ENCODE results near the gene B3GNT9.
A peak's percentile ranks its signal among the peaks of the same experiment; 100 is the strongest.

The B3GNT9 gene

DNA sequence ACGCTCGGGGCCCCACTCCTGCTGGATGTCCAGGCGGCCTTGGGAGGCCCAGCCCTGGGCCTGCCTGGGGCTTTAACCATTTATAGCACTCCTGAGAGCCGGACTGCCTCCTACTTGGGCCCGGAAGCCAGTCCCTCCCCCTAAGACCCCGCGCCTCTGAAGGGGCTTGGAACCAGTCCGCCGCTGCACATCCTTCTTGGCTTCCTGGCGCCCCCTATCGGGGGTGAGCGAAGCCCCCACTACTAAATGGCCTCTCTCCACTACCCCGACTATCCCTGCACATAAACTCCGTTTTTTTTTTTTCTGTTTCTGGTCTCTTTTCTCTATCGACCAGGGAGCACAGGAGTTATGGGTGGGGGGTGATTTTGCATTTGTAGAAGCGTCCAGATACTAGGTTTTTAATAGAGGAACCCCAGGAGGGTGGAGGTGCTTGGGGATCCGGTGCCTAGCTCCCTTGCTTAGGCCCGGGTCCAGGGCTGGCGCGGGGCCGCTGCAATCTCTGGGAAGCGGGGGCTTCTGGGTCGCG is 18.9 kb upstream of the B3GNT9 start:
- Mint-ChIP-seq H3K27me3 (peaks cover 100% of the 10 kb centered on the region), H3K27ac (no peak overlapping the region), H3K4me1 (peaks cover 70% of the 10 kb centered on the region), H3K36me3 (peaks cover 41% of the 10 kb centered on the region), H3K9me3 (no peaks in the 10 kb centered on the region), H3K4me3 (peak overlapping the region; percentile 68)
- CTCF ChIA-PET = interaction anchor here (0.6 to 4.9 kb wide), 11 partner anchors 9 to 311 kb away, joined by 3 to 23 read pairs (median 3); partner anchors contain the start of genes ATP6V0D1, FBXL8 and TRADD
- peak; percentile 64 for DNase-seq

DNA sequence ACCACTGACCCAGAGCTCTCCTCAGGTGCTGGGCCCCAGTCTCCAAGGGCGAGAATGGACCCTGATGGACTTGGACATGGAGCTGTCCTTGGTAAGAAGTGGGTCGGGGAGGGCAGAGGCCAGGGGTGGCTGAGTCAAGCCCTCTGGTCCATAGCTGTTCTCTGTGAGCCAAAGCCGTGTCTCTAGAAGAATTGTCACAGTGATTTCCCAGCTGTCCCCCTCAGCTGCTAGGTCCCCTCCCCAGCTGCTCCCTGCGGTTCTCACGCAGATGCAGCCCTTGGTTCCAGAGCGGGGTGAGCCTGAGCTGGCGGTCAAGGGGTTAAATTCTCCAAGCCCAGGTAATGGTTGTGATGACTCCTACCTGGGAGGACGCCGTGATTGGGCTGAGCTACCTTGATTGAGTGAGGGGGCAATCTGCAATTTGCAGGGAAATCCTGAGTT is 18.2 kb upstream of the B3GNT9 start:
- H3K4me1 Mint-ChIP-seq = peaks cover 72% of the 10 kb centered on the region
- DNase-seq = no peak
- no peak overlapping the region for H3K4me3 Mint-ChIP-seq
- CTCF ChIA-PET = interaction anchor here (1.0 to 4.9 kb wide), 6 partner anchors 9 to 151 kb away, joined by 3 to 23 read pairs (median 16); partner anchors contain the start of genes FBXL8 and TRADD
- H3K9me3 Mint-ChIP-seq = no peaks in the 10 kb centered on the region
- H3K27ac Mint-ChIP-seq = no peak overlapping the region
- peaks cover 44% of the 10 kb centered on the region for H3K36me3 Mint-ChIP-seq
- peaks cover 100% of the 10 kb centered on the region for H3K27me3 Mint-ChIP-seq

DNA sequence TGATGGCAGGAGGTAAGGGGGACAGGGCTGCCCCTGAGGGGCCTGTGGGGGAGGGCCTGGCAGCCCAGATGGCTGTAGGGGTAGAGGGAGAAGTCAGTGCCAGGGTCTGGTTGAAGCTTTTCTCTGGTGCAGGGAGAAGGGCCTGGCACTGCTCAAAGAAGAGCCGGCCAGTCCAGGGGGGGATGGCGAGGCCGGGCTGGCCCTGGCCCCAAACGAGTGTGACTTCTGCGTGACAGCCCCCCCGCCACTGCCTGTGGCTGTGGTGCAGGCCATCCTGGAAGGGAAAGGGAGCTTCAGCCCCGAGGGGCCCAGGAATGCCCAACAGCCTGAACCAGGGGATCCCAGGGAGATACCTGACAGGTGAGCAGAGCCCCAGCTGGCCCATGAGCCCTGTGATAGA is 16.8 kb upstream of the B3GNT9 start:
- Mint-ChIP-seq H3K27ac (no peak overlapping the region), H3K9me3 (no peaks in the 10 kb centered on the region), H3K36me3 (peaks cover 42% of the 10 kb centered on the region), H3K27me3 (peaks cover 100% of the 10 kb centered on the region), H3K4me1 (peaks cover 66% of the 10 kb centered on the region), H3K4me3 (no peak overlapping the region)
- no peak for DNase-seq
- CTCF ChIA-PET = interaction anchor here (1.0 to 4.1 kb wide), 2 partner anchors 10 kb away, joined by 3 to 16 read pairs; no protein-coding TSS in a partner anchor

DNA sequence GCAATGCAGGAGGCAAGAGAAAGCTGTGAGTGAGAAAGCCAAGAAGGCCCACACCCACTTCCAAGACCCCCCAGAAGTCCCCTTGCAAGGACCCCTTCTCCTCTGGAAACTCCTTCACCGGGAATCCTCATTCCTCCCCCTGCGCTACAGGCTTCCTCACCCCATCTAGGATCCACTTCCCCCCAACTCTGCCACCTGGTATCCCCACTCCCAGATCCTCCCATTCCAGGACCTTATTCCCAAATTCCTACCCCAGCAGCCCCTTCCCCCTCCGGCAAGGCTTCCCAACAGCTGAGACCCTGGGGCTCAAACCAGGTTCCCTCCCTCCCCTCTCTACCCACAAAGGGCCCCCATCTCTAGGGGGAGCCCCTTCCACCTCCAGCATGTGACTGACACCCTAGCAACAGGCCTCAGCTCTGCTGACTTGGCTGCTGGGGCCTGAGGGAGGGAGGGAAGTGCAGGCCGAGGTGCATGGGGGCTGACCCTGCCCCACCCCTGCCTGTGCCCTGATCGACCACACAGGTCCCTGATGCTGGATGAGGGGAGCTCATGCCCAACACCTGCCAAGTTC is 15.9 kb upstream of the B3GNT9 start:
- no peak overlapping the region for H3K27ac Mint-ChIP-seq

DNA sequence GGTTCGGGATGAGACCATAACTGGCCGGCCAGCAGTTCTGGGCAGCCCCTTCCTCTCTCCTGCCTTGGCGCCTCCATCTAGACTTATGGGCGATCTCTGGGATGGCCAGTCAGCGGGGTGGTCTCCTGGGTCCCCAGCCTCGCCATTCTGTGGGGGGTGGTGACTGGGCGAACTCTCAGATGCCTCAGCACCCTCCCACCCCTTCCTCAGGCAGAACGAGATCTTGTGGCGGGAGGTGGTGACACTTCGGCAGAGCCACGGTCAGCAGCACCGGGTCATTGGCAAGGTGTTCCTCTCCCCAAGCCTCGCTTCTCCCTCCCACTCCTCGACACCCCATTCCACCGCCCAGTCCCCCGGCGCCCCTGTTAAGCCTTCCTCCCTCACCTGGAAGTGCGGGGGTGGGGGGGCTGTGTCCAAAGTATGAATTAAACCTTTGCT is 15.3 kb upstream of the B3GNT9 start:
- H3K27me3 Mint-ChIP-seq = peaks cover 97% of the 10 kb centered on the region
- no peaks in the 10 kb centered on the region for H3K9me3 Mint-ChIP-seq
- CTCF ChIA-PET = no interaction called here
- no peak overlapping the region for H3K27ac Mint-ChIP-seq
- H3K4me3 Mint-ChIP-seq = peak overlapping the region; percentile 67
- H3K36me3 Mint-ChIP-seq = peaks cover 41% of the 10 kb centered on the region
- no peak for DNase-seq
- H3K4me1 Mint-ChIP-seq = peaks cover 68% of the 10 kb centered on the region

More for the DNA sequence above, 15.9 kb upstream of the B3GNT9 start:
- H3K4me1 Mint-ChIP-seq = peaks cover 70% of the 10 kb centered on the region
- peaks cover 47% of the 10 kb centered on the region for H3K36me3 Mint-ChIP-seq
- CTCF ChIA-PET = no interaction called here
- DNase-seq = no peak
- H3K4me3 Mint-ChIP-seq = peak overlapping the region; percentile 67
- peaks cover 99% of the 10 kb centered on the region for H3K27me3 Mint-ChIP-seq
- no peaks in the 10 kb centered on the region for H3K9me3 Mint-ChIP-seq

DNA sequence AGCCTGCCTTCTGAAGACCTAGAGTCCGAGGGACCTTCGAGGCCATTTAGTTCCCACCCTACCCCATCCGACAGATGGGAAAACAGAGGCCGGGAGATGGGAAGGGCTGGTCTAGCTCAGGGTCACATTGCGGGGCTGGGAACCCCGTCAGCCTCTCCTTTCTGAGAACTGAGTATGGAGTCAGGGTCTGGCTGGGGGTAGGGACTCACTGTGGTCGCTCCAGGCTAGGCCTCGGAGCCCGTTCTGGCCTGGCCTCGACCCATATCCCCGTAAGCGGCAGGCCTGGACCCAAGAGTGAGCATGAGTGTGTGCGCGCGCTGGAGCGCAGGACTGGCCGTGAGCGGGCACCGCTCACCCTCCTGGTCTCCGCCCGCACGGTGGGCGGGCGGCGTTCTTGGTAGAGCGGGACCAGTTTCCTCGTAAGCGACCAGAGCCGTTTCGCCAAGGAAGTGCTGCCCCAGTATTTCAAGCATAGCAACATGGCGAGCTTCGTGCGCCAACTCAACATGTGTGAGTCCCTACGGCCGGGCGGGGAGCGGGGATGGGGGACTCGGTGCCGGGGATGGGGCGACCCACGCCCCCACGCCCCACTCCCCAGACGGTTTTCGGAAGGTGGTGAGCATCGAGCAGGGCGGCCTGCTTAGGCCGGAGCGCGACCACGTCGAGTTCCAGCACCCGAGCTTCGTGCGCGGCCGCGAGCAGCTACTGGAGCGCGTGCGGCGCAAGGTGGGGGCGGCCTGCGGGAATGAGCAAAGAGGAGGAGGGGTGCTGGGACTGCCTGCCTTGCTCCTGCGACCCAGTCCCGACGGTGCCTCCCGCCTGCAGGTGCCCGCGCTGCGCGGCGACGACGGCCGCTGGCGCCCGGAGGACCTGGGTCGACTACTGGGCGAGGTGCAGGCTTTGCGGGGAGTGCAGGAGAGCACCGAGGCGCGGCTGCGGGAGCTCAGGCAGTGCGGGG is 14.6 kb upstream of the B3GNT9 start:
- Mint-ChIP-seq H3K4me3 (peak overlapping the region; percentile 67), H3K27me3 (peaks cover 96% of the 10 kb centered on the region), H3K4me1 (peaks cover 64% of the 10 kb centered on the region), H3K9me3 (no peaks in the 10 kb centered on the region), H3K36me3 (peaks cover 44% of the 10 kb centered on the region), H3K27ac (peak overlapping the region; percentile 77)
- CTCF ChIA-PET = interaction anchor here (1.4 kb wide), 1 partner anchor 10 kb away, joined by 4 read pairs; no protein-coding TSS in a partner anchor
- DNase-seq = no peak

DNA sequence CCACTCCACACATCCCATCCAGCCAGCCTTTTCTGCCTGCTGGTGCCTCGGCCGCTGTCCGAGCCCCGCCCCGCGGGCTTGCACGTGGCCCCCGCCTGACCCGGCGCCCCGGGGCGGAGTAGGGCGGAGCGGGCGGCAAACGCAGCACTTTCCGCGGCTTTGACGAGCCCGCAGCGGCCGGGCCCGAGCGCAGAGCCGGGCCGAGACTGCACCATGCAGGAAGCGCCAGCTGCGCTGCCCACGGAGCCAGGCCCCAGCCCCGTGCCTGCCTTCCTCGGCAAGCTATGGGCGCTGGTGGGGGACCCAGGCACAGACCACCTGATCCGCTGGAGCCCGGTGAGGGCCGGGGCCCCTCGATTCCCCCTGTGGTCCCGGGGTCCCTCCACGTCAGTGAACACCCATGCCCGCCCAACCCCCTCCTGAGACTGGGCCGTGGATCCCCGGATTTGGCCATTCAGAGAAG is 13.8 kb upstream of the B3GNT9 start, which contains the start of gene HSF4:
HSF4 (plus strand) TSS at position 147 of the 463 bp plus-strand sequence; CDS start at position 214, 67 bp downstream.
- H3K27me3 Mint-ChIP-seq = peaks cover 88% of the 10 kb centered on the region
- CTCF ChIA-PET = interaction anchor here (1.4 kb wide), 1 partner anchor 9 kb away, joined by 4 read pairs; no protein-coding TSS in a partner anchor
- H3K27ac Mint-ChIP-seq = peak within 1 kb of the TSS; percentile 80
- peak; percentile 56 for DNase-seq
- H3K36me3 Mint-ChIP-seq = peaks cover 42% of the 10 kb centered on the region
- H3K4me3 Mint-ChIP-seq = peak within 1 kb of the TSS; percentile 94
- H3K4me1 Mint-ChIP-seq = peaks cover 58% of the 10 kb centered on the region
- no peaks in the 10 kb centered on the region for H3K9me3 Mint-ChIP-seq

DNA sequence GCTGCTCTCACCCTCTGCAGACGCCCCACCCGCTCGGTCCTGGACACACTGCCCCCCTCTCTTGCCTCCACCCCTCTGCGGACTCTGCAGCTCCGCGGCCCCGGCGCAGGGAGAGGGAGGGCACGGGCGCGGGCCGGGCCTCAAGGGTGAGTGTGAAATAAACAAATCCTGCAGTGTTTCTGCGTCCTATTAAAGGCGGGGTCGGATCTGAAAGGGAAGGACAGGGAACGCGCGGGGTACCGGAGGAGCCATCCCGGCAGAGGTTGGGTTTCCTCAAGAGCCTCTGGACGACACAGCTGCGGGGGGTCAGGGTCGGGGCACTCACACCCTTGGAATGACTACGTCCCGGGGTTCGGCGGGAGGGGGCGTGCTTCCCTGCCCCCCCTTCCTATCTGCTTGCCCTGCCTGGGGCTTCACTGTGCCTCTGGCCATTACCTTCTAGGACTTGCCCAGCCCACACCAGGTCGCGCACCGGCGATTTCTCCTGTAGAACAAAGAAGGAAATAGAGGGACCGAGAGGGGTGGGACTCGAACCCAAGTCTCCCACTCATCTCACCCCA is 13.3 kb upstream of the B3GNT9 start:
- CTCF ChIA-PET = interaction anchor here (1.1 to 2.6 kb wide), 7 partner anchors 9 to 147 kb away, joined by 3 to 14 read pairs (median 4); no protein-coding TSS in a partner anchor
- Mint-ChIP-seq H3K27me3 (peaks cover 82% of the 10 kb centered on the region), H3K4me1 (peaks cover 54% of the 10 kb centered on the region), H3K9me3 (no peaks in the 10 kb centered on the region), H3K4me3 (peak overlapping the region; percentile 94), H3K27ac (peak overlapping the region; percentile 67), H3K36me3 (peaks cover 41% of the 10 kb centered on the region)
- no peak for DNase-seq

DNA sequence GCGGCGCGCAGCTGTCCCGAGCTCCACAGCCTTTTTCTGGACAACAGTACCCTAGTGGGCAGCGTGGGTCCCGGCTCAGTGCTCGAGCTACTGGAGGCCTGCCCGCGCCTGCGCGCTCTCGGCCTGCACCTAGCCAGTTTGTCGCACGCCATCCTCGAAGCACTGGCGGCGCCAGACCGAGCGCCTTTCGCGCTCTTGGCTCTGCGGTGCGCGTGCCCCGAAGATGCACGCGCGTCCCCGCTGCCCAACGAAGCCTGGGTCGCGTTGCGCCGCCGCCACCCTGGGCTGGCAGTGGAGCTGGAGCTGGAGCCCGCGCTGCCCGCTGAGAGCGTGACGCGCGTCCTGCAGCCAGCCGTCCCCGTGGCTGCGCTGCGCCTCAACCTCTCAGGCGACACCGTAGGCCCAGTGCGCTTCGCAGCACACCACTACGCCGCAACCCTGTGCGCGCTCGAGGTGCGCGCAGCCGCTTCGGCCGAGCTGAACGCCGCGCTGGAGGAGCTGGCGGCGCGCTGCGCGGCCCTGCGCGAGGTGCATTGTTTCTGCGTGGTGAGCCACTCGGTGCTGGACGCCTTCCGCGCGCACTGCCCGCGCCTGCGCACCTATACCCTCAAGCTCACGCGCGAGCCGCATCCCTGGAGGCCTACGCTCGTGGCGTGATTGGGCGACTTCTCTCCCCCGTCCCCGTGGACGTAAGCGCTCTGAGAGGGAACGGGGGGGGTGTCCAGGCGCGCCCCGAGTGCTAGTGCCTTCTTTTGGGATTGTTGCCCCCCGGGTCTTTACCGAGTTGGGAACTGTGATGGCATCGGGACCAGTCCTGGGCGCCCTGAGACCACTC is 12.6 kb upstream of the B3GNT9 start:
- H3K4me1 Mint-ChIP-seq = peaks cover 54% of the 10 kb centered on the region
- peak overlapping the region; percentile 80 for H3K27ac Mint-ChIP-seq
- peak overlapping the region; percentile 94 for H3K4me3 Mint-ChIP-seq
- CTCF ChIA-PET = interaction anchor here (1.1 to 2.6 kb wide), 7 partner anchors 8 to 146 kb away, joined by 3 to 14 read pairs (median 5); no protein-coding TSS in a partner anchor
- H3K9me3 Mint-ChIP-seq = no peaks in the 10 kb centered on the region
- H3K27me3 Mint-ChIP-seq = peaks cover 75% of the 10 kb centered on the region
- peaks cover 42% of the 10 kb centered on the region for H3K36me3 Mint-ChIP-seq
- DNase-seq = peak; percentile 79

DNA sequence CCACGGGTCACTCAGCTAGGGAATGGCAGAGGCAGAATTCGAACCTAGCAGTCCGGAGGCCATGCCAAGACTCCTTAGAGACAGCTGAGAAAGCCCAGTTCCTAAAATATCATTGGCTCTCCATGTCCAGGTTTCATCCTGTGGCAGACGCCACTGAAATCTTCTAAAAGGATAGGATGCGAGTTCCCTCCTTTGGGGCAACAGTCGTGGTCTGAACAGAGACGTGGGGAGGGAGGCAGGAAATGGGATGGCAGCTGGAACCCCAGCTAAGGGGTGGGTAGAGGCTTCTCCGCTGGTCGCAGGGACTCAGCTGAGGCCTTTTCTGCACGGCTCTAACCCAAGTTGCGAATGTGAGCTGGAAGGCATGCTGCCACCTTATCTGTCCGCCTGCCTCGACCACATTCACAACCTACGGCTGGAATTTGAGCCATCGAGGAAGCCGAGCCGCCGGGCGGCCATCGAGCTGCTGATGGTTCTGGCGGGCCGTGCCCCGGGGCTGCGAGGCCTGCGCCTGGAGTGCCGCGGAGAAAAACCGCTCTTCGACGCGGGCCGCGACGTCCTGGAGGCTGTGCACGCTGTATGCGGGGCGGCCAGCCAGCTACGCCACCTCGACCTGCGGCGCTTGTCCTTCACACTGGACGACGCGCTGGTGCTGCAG is 11.8 kb upstream of the B3GNT9 start:
- Mint-ChIP-seq H3K27me3 (peaks cover 68% of the 10 kb centered on the region), H3K4me1 (peaks cover 59% of the 10 kb centered on the region), H3K36me3 (peaks cover 47% of the 10 kb centered on the region), H3K9me3 (no peaks in the 10 kb centered on the region), H3K27ac (peak overlapping the region; percentile 79), H3K4me3 (peak overlapping the region; percentile 94)
- CTCF ChIA-PET = interaction anchor here (1.1 to 2.6 kb wide), 7 partner anchors 7 to 145 kb away, joined by 3 to 14 read pairs (median 5); no protein-coding TSS in a partner anchor
- DNase-seq = no peak

DNA sequence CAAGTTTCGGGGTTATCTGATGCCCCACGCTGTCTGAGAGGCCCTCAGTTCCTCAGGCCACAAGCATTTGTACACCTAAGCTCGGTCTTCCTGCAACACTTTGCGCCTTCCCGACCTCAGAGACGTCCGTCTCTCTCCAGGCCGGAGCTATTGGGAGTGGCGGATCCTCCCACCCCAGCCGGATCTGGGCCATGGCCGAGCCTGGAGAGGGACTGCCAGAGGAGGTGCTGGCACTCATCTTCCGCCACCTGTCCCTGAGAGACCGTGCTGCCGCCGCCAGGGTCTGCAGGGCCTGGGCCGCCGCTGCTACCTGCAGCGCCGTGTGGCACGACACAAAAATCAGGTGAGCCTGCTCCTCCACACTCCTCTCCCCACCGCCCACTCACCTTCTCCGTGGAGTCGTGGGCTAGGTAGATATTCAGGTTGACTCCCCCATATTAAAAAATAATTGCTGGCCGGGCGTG is 10.8 kb upstream of the B3GNT9 start:
- H3K27me3 Mint-ChIP-seq = peaks cover 58% of the 10 kb centered on the region
- peak overlapping the region; percentile 21 for H3K27ac Mint-ChIP-seq
- DNase-seq = no peak
- H3K4me1 Mint-ChIP-seq = peaks cover 64% of the 10 kb centered on the region
- H3K9me3 Mint-ChIP-seq = no peaks in the 10 kb centered on the region
- H3K4me3 Mint-ChIP-seq = peak overlapping the region; percentile 94
- peaks cover 46% of the 10 kb centered on the region for H3K36me3 Mint-ChIP-seq
- CTCF ChIA-PET = interaction anchor here (1.2 to 2.6 kb wide), 4 partner anchors 13 to 26 kb away, joined by 4 to 14 read pairs (median 8); no protein-coding TSS in a partner anchor

Data from activated naive CD4-positive, alpha-beta T cell treated with anti-CD3 and anti-CD28 coated beads, Interleukin-2, amount 10 ng/mL, durations not matched to agents 7 days and 5 days (primary cell).